NCI-H1436 (cell line): Measurements from ENCODE around the gene TMEM17.
A peak's percentile ranks its signal among the peaks of the same experiment; 100 is the strongest.

Source experiments
- DNase-seq: peaks from one replicate; lab custom pipeline; 2025; lab: John Stamatoyannopoulos, UW

The TMEM17 gene

GRCh38 chr2:62472312-62472711 is 33.7 kb downstream of the TMEM17 start:
- DNase-seq: no peak

DNA sequence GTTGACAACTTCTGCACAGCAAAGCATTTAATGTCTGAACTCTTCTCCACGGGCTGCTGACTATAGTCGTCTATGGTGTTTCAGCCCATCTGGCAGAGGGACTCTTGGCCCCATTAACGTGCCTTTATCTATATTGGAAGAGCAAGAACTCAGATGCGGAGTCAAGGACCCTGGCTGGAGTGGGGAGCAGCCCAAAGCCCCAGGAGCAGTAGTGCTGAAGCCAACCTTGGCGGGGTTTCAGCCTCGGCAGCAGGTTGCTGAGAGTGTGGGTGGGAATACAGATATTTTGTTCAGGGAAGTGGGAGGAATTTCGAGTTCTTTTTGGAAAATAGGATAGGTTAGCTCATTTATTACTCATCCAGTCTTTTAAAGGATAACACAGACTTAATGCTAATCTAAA is 34.2 kb downstream of the TMEM17 start:
- DNase-seq: no peak

- DNase-seq: no peak
Measured at GRCh38 chr2:62471404-62471803, 34.6 kb downstream of the TMEM17 start.

GRCh38 chr2:62469548-62469947 is 36.4 kb downstream of the TMEM17 start:
- DNase-seq: no peak

DNA sequence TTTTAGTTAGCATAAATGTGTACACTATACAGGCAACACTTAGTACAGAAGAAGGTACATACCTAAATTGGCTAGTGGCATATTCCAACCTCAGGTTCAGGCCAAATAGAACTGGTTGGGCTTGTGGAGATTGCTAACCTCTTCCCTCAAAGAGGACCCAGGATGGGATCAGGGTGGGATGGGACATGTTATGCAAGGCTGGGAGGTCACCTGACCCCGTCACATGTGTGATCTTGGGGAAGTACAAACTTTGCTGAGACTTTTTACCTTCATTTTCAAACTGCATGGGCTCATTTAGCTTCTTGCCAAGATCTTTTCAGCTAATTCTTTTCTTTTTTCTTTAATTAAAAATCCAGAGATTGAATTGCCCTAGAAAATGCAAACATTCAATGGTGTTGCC is 36.9 kb downstream of the TMEM17 start:
- no peak for DNase-seq

DNA sequence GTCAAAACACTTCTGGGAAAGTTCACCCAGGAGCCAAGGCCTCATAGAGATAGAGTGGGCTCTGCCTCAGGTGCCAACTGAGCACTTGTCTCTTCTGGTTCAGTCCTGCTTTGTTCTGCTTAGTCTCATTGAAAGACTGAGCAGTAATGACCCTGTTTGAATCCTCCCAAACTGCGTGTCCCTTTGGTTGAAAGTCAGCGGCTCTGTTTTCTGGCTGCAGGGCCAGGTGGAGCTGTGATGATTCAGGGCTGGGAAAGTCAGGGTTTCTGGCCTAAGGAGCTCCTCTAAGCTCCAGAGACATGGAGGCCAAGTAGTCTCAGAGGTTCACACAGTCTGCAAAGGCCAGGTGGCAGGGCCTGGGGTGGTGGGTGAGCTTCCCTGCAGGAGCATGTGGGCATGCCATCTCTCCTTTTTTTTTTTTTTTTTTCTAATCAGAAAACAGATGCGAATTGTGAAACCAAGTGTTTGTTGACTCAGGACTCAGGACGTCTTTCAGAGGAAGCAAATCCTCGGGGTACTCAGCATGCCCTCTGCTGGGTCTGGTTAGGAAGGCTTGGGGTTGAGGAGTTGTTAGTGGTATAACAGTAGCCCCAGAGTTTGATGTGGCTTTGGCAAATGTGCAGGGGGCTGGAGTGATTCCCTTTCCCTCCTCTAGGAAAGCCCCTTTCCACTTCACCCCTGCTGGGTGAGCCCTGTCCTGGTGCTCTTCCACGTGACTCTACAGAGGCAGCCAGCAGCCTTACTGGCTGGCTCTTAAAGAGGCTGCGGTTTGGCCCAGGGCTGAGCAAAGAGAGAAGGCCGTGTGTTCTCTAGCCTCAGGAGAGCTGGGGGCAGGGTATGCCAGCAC is 38.3 kb downstream of the TMEM17 start:
- no peak for DNase-seq

DNA sequence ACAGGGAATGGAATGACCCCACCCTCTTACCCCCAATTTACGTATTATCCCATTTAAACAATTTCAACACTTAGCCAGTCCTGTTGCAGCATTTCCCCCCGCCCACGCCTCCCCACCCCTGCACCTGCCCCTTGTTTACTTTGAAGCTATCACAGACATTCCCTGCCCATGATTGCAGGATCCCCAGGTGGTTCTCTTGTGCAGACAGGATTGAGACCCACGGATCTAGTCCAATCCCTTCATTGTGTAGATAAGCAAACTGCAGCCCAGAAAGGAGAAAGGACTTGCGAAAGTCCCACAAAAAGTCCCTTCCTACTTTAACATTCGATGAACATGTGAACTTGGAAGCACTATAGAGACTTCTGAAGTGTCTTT is 38.9 kb downstream of the TMEM17 start:
- no peak for DNase-seq

- DNase-seq: no peak
Measured at GRCh38 chr2:62466503-62466854, 39.5 kb downstream of the TMEM17 start.

- no peak for DNase-seq
Measured at GRCh38 chr2:62465741-62466502, 40.1 kb downstream of the TMEM17 start.

GRCh38 chr2:62465039-62465740 is 40.8 kb downstream of the TMEM17 start:
- no peak for DNase-seq

GRCh38 chr2:62464221-62465007 is 41.6 kb downstream of the TMEM17 start:
- no peak for DNase-seq

- DNase-seq: no peak
Measured at GRCh38 chr2:62462211-62462610, 43.8 kb downstream of the TMEM17 start.

DNA sequence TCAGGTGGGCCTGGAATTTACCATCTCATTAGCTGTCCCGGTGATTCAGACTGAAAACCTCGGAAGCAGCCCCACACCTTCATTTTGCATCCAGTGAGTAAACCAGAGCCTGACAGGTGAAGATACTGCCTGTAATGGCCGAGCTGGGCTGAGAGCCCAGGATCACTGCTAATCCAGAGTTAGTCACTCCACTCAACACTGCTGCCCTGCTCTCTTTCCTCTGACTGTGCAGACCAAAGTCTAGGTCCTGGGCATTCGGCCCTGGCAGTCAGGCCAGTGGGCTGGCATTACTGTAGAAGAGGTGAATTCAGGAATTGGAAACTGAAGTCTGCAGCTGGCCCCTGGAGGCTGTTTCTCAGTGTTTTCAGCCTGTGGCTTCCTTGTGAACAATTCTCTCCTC is 44.3 kb downstream of the TMEM17 start:
- no peak for DNase-seq

- no peak for DNase-seq
Measured at GRCh38 chr2:62461017-62461553, 44.9 kb downstream of the TMEM17 start.

GRCh38 chr2:62460175-62460574 is 45.8 kb downstream of the TMEM17 start:
- no peak for DNase-seq

DNA sequence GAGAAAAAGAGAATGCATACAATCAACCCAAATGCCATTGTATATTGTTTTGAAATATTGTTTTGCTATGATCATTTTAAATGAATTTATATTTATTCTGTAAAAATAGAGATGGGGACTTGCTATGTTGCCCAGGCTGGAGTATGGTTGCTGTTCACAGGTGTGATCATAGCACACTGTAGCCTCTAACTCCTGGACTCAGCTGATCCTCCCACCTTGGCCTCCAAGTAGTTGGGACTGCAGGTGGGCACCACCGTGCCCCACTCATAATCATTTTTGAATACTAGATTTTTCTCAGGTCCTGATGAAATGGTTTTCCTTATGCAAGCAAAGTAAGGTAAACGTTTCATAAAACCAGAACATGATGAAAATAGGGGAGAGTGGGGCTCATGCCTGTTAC is 46.3 kb downstream of the TMEM17 start:
- no peak for DNase-seq

GRCh38 chr2:62459106-62459505 is 46.9 kb downstream of the TMEM17 start:
- DNase-seq: no peak

DNA sequence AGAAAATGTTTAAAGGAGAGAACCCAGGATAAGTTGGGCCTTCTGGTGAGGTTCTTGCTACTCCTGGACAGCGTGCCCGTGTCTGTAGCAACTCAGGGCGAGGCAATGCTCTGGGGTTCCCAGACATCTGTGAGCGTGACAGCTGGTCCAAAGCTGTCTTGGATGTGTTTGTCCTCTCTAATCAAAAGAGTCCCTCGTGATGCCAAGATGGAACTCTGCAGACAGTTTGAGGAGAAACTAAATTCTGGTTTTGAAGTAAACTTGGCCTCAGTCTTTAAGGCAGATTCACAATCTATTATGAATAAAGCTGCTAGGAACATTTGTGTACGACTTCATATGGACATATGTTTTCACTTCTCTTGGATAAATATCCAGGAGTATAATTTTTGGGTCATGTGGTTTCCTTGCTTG is 47.3 kb downstream of the TMEM17 start:
- no peak for DNase-seq

DNA sequence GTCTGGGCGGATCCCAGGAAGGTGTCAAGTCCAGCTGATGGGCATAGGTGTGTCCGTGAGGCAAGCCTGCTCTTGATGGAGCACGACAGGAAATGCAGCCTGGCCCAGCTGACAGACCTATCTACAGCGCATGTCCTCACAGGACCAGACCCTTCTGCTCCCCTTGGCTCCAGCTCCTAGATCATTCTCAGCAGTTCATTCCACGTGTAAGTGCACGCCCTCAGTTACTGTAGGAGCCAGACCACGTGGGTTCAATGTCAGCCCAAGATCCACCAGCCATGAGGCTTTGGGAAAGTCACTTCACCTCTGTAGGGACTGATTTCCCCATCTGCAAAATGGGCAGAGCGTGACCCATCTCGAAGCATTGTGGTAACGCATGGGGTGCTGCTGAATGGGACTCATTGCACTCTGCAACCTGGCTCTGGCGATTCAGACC is 47.8 kb downstream of the TMEM17 start:
- DNase-seq: no peak

GRCh38 chr2:62457556-62457955 is 48.4 kb downstream of the TMEM17 start:
- no peak for DNase-seq

DNA sequence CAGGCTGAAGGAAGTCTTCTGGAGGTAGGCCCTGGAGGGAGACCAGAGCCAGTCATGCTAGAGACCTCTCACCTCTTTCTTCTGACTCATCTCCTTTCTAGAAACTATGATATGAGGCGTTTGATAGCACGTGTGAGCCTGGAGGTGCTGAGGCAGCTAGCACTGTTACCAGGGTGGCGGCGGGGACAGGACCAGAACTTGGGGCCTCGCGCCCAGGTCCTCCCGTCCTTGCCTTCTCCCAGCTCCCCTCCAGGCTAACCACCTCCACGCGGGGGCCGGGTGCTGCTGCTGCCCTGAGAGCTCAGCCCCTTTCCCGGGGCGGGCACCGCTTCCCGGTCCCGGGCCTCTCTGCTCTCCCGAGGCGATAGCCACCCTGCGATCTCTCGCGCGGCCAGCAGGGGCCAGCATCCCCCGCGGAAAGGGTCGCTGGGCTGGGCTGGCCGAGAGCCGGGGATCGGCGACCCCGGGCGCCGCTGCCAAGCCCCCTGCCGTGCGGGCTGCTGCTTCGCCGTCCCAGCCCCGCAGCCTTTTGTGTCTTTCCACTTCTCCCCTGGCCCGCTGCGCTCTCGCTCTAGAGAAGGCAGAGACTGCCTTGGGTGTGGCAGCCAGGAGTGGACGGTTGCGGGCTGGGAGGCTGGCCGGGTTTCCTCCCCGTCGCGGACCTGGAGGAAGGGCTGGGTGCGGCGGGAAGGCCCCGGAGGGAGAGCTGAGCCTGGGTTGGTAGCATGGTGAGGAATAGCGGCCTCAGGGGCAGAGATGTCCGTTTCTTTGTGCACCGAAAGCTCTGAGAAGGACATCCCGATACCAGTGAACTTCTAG is 49.1 kb downstream of the TMEM17 start:
- peak; percentile 55 for DNase-seq
